SK-N-MC (cell line): ENCODE data around the gene ARHGEF33.

ENCODE experiments used
- EZH2 ChIP-seq: fragments of 200-600 bp; sonication (generic); IDR thresholded peaks from one replicate; pipeline ENCODE4 v1.6.1; 2017; ENCODE audit warnings: antibody characterized with exemption
- POLR2AphosphoS5 ChIP-seq: IDR thresholded peaks from 2 replicates; pipeline ENCODE4 v1.6.1; 2012; ENCODE audit warnings: mild to moderate bottlenecking, low read depth, low read length, borderline replicate concordance

DNA sequence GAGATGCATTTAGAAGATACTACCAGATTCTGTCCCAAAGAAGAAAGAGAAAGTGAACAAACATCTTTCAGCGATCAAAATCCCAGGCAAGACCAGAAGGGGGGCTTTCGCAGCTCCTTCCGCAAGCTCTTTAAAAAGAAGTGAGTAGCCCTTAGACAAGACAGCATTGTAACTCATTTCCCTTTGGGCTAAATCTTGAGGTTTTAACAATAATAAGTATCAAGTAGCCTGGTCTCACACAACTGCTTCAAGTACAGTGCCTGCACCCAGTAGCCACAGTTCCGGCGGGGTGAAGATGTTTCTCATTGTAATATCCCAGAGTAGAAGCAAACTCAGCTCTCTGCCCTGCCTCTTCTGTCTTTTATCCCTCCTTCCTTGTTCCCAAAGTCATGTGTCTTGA is 76.3 kb downstream of the ARHGEF33 start:
- TF ChIP-seq POLR2AphosphoS5 (no peak), EZH2 (no peak)
